ENCODE results near the gene SLC15A4. TPM values are rescaled to one million over a fixed set of nuclear protein-coding genes. Genes with fewer than 3 reads are reported as not detected.

Gene SLC15A4
- total RNA-seq, 1 experiment from 2014 or later: 21.6 TPM

- Mint-ChIP-seq H3K4me3 (no peak overlapping the region), H3K27me3 (ENCODE audit: low read depth) (peaks cover 3% of the 10 kb centered on the region), H3K27ac (peak overlapping the region in 1 of 3 experiments; percentile 57; a peak in 2 of 7 replicates), H3K9me3 (no peaks in the 10 kb centered on the region), H3K4me1 (peaks cover 12 to 16% of the 10 kb centered on the region in 2 experiments), H3K36me3 (ENCODE audit: insufficient read depth in 1 of 3, low read depth in 3 of 3) (no peaks in the 10 kb centered on the region)
- Histone ChIP-seq H3K79me1 (ENCODE audit: insufficient read depth, low read depth, low read length, poor library complexity, severe bottlenecking) (no peaks in the 10 kb centered on the region), H3K4ac (ENCODE audit: low read depth, low read length) (no peak overlapping the region), H2AFZ (ENCODE audit: low read length) (no peak overlapping the region), H2BK120ac (ENCODE audit: low read depth, low read length, poor library complexity, severe bottlenecking) (no peak overlapping the region), H3K4me1 (ENCODE audit: insufficient read depth, low read length) (no peaks in the 10 kb centered on the region), H4K20me1 (ENCODE audit: control insufficient read depth, insufficient read depth, insufficient read length) (no peaks in the 10 kb centered on the region), H3K18ac (ENCODE audit: insufficient read length, low read depth, low read length) (no peak overlapping the region), H3K27ac (ENCODE audit: insufficient read length, low read depth, low read length) (no peak overlapping the region), H2BK15ac (ENCODE audit: low read depth, low read length) (no peak overlapping the region), H3K23me2 (ENCODE audit: insufficient read length, low read depth, low read length, poor library complexity, severe bottlenecking) (no peaks in the 10 kb centered on the region), H4K5ac (ENCODE audit: insufficient read length, low read depth, low read length) (no peak overlapping the region), H3K79me2 (ENCODE audit: insufficient read depth, low read length) (no peaks in the 10 kb centered on the region), H4K8ac (replicated peaks; ENCODE audit: insufficient read length, low read depth, low read length) (no peak overlapping the region), H3K23ac (ENCODE audit: insufficient read length, low read depth, low read length) (no peak overlapping the region), H3K9me3 (ENCODE audit: control insufficient read depth, low read depth, low read length) (no peaks in the 10 kb centered on the region), H4K91ac (ENCODE audit: insufficient read length, low read depth, low read length) (no peak overlapping the region), H3K9ac (ENCODE audit: extremely low read depth, insufficient read length, low read length) (no peak overlapping the region), H3K27me3 (ENCODE audit: insufficient read depth, low read length) (no peaks in the 10 kb centered on the region), H2AK5ac (ENCODE audit: insufficient read length, low read length) (no peak overlapping the region), H3K56ac (ENCODE audit: insufficient read length, low read depth, low read length) (no peak overlapping the region), H2BK5ac (ENCODE audit: insufficient read length, low read length) (no peak overlapping the region), H2BK12ac (ENCODE audit: insufficient read length, low read depth, low read length) (no peak overlapping the region), H3T11ph (ENCODE audit: low read length) (no peak overlapping the region), H3K4me2 (ENCODE audit: insufficient read depth, insufficient read length, low read length) (no peak overlapping the region), H3K14ac (ENCODE audit: insufficient read depth, low read length) (no peak overlapping the region), H2BK20ac (ENCODE audit: low read depth, low read length, poor library complexity, severe bottlenecking) (no peak overlapping the region)
- no CpG with 5 or more reads among the region's 9 CpGs for WGBS (ENCODE audit: extremely low coverage, insufficient read length, low lambda C conversion rate)
- TF ChIP-seq CTCF (conservative IDR thresholded peaks at IDR 0.05): no peak
- DNase-seq: no peak
Measured at GRCh38 chr12:128864516-128865186, 40.9 kb upstream of the SLC15A4 start.
